ENCODE results near the gene TNKS1BP1.
"Not testable (repeated sequence)": the region's sequence is repeated elsewhere in the genome, so short reads cannot be mapped to it uniquely, and the experiment has no call there.

TNKS1BP1 gene

GRCh38 chr11:57353446-57353845 lies 28.7 kb upstream of the TNKS1BP1 start:
- DNase-seq (ENCODE audit: low spot score): no peak

- DNase-seq (ENCODE audit: low spot score): no peak
These were observed 28.3 kb upstream of the TNKS1BP1 start for GRCh38 chr11:57353036-57353435.

DNA sequence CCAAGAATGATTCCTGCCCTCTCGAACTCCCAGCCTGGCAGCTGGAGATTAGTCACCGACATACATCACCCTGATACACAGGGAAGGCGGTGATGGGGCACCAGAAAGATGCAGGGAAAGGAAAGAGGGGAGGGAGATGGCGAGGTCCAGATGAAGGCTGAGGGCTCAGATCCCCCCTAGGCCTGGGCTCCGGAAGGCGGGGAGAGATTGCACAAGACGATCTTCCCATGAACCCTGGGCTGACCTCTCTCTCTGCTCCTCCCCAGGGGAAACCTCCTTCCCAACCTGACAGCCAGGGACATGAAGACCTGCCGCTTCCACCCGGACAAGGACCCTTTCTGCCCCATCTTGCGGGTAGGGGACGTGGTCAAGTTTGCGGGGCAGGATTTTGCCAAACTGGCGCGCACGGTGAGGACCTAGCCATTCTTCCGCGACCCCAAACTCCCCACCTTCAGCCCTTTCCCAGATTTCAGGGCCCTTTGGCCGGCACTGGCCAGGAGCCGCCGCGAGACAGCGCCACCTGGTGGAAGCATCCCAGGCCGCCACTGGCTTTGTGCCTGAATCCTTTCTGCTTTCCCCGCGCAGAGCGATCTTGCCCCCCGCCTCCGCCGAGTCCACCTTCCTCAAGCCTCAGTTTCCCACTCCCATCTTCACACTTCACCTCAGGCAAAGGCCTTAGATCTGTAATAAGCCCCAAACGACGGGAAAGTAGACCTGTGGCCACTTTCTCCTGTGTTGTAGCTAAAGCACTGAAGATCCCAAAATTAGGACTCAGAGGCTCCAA lies 24.9 kb upstream of the TNKS1BP1 start:
- peak; percentile 81 for DNase-seq (ENCODE audit: low spot score)

DNA sequence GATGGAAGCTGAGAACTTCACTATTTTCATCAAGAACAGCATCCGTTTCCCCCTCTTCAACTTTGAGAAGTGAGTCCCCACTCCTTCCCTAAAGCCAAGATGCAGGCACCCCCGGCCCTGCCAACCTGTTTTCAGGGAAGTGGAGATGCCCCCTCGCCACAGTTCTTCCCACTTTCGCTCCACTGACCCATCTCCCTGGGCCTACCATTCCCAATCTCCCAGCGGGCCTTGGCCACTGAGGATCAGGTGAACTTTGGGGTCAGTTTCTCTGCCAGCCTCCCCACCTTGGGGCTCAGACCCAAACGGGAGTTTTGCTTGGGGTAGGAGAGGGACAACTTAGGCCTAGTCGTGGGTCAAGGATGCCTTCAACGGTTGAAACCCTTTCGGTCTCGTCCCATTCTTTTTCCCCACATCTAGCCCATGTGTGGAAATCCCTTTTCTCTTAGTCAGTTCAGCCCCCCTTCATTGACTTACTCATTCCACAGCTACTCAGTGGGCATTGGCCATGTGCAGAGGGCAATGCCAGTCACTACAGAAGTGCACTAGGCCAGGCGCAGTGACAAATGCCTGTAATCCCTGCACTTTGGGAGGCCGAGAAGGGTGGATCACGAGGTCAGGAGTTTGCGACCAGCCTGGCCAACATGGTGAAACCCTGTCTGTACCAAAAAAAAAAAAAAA lies 24.0 kb upstream of the TNKS1BP1 start:
- DNase-seq (ENCODE audit: low spot score): no peak

DNA sequence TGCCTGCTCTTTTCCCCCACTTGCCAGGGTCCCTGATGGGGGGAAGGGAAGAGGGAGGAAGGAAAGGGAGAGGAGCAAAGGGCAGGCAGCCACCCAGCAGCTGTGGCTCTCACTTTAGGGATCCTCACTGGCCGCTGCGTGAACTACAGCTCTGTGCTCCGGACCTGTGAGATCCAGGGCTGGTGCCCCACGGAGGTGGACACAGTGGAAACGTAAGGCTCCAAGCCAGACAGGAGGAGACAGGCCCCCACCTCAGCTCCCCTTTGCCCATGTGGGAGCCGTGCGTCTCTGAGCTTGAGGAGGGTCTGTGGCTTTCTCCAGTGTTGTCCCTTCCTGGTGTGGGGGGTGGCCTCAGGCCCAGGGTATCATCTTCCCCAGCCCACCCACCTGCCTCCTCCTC lies 23.3 kb upstream of the TNKS1BP1 start:
- no peak for DNase-seq (ENCODE audit: low spot score)

DNA sequence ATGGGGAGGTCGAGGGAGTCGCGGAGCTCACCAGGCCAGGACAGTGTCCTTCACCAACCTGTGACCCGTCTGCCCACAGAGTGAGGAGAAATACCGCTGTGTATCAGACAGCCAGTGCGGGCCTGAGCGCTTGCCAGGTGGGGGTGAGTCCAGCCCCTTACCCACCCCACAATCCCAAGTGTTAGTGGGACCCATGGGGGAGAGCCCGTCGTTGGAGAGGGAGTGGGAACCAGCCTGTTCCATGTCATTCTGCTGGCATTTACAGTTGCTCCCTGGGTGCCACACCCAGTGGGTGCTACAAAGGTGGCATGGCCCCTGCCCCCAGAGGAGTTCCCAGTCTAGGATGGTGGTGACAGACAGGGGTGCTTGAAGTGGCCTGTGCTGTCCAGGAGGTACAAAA lies 22.6 kb upstream of the TNKS1BP1 start:
- no peak for DNase-seq (ENCODE audit: low spot score)

- DNase-seq (ENCODE audit: low spot score): peak; percentile 81
These were observed 20.9 kb upstream of the TNKS1BP1 start for GRCh38 chr11:57345555-57346211.

DNA sequence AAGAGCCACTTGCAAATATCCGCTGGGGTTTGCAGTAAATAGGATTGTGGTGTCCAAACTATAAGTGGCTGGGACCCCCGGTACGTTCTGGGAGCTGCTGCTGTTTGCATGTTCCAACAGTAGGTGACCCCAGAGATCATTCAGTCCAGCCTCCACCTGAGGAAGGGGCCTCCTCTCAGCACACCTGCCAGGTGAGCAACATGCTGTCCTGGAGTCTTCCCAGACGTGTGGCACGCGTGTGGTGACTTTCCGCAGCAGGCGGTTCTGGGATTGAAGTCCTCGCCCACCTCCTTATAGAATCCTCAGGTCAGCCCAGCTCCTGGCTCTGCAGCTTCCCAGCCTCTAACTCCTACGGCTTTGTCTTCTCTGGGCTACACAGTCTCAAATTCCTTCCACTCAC lies 20.1 kb upstream of the TNKS1BP1 start:
- no peak for DNase-seq (ENCODE audit: low spot score)

DNA sequence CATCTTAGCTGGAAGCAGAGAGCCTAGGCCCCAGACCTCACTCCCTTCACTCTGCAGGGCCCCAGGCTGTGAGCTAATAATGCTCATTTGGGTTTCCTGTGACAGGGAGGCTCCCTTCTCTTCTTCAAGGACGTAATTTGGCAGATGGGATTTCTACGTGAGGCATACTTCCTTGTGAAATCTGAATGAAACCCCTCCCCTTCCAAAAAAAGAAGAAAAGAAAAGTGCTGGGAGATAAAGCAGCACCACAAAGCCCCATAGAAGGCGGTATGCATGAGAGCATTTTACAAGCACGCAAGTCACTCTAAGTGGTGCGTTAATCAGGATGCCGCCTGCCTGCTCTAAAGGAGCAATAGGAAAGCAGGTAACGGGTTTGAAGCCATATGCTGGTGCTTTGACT lies 19.1 kb upstream of the TNKS1BP1 start:
- no peak for DNase-seq (ENCODE audit: low spot score)

DNA sequence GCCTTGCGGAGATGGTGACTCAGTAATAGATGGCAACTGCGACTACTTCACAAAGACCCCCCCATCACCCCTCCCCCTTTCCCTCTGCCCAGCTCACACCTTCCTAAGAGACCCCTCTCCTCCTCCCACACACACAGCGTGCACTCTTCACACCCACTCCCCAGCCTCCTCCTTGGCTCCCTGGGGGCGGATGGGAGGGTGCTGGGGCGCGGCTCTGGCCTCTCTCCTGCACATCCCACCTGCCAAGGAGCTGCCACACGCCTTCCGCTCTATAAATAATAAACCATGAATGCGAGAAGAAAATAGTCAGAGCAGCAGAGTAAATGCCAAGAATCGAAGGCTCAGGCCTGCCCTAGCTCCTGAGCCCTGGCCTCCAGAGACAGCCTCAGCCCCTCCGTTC lies 17.9 kb upstream of the TNKS1BP1 start:
- no peak for DNase-seq (ENCODE audit: low spot score)

GRCh38 chr11:57341250-57341808 lies 16.6 kb upstream of the TNKS1BP1 start:
- no peak for DNase-seq (ENCODE audit: low spot score)

GRCh38 chr11:57340039-57340615 lies 15.4 kb upstream of the TNKS1BP1 start:
- DNase-seq (ENCODE audit: low spot score): no peak

GRCh38 chr11:57339328-57339727 lies 14.6 kb upstream of the TNKS1BP1 start:
- DNase-seq (ENCODE audit: low spot score): no peak

DNA sequence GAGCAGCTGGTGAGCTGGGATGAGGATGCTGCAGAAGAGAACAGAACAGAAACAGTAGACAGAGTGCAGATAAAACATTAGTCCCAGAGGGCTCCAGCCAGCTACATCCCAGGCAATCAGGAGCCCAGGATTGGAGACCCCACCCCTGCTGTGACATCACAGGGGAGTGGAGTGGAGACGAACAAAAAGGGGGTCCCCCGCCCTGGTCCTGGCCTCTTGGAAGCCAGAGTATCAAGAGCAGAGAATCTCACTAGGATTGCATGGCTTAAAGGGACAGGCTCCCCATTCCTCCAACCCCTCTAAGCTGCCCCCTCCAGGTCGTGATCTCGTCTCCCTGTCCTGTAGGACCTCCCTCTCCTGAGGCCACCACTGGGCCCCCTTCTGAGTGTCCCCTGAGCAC lies 13.4 kb upstream of the TNKS1BP1 start, which contains the start of gene P2RX3:
P2RX3 (plus strand) TSS at position 211 of the 400 bp plus-strand sequence. CDS start 199 bp downstream, outside the sequence.
- no peak for DNase-seq (ENCODE audit: low spot score)

DNA sequence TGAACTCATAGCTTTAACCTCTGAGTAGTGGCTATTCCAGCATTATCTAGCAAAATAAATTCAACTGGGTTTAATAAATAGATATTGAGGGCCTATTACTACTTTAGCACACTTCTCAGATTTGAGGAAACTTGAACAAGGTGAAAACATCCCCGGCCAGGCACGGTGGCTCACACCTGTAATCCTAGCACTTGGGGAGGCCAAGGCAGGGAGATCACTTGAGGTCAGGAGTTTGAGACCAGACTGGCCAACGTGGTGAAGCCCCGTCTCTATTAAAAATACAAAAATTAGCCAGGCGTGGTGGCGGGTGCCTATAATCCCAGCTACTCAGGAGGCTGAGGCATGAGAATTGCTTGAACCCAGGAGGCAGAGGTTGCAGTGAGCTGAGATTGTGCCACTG lies 12.1 kb upstream of the TNKS1BP1 start:
- DNase-seq (ENCODE audit: low spot score): not testable (repeated sequence)

DNA sequence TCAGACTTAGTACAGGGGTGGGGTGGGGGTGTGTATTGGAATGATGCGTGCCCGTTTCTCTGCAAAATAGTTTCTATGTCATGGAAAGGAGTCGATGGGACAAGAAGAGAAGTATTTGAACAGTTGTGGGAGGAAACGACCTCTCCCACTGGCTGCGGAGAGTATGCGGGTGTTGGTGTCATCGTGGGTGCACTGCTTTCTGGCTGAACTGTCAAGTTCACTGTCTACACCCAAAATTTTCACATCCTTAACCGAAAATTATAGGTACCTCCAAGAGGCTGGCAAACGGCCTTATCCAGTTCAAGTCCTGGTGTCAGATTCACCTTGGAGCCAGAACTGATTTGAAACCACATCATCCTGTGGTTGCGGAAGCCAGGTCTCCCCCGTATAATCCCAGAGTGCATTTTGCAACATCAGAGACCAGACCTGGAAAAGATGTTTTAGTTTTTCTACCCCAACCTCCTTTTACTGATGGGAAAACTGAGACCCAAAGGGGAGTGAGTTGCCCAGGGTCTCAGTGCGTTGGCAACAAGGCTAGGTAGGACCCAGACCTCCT lies 11.4 kb upstream of the TNKS1BP1 start:
- no peak for DNase-seq (ENCODE audit: low spot score)

DNA sequence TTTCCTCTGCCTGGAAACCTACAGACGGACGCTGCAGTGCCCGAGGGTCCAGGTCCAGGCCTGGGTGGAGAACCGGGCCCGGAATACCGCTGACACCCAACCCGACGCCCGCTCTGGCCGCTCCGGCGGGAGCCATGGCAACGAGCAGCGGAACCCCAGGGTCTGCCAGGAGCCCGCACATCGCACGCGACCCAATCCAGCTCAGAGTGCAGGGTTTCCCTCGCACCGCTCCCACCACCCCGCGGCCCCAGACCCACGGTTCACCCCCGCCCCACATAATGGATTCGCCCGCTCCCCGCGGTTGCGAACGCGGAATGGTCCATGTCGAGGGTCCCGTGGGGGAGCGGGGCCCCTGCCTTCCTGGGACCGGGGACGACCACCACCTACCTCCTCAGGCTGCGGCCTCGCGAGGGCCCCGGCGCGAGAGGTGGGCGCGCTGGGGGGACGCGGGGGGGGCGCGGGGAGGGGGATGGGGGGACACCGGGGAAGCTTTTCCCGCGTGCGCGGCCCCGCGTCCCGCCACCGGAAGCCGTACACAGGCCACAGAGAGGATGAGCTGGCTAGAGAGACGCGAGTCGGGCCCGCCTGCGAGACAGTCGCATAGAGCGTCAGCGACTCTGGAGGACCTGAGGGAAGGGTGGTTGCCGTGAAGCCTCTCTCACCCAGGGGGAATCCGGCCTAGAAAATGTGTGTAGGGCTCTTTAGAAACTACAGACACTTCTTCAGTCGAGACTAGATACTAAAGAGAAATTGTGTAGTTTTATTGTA lies 10.8 kb upstream of the TNKS1BP1 start, which contains the start of gene SSRP1:
SSRP1 (minus strand) TSS at position 550 of the 768 bp plus-strand sequence. CDS start 771 bp downstream, outside the sequence.
- peak; percentile 92 for DNase-seq (ENCODE audit: low spot score)

DNA sequence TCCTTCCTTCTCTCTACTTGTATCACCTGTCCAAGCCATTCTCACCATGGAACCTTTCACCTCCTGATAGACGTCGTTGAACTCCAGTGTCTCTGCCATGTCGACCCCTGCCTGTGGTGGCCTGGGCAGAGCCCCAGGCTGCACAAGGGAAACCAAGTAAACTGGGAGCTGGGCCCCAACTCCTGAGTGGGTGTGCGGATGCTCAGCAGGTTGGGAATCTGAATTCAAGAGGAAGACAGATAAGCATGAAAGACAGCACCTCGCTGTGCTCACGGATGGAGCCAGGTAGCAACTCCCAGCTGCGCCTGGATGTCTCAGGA lies 10.2 kb upstream of the TNKS1BP1 start:
- DNase-seq (ENCODE audit: low spot score): no peak

DNA sequence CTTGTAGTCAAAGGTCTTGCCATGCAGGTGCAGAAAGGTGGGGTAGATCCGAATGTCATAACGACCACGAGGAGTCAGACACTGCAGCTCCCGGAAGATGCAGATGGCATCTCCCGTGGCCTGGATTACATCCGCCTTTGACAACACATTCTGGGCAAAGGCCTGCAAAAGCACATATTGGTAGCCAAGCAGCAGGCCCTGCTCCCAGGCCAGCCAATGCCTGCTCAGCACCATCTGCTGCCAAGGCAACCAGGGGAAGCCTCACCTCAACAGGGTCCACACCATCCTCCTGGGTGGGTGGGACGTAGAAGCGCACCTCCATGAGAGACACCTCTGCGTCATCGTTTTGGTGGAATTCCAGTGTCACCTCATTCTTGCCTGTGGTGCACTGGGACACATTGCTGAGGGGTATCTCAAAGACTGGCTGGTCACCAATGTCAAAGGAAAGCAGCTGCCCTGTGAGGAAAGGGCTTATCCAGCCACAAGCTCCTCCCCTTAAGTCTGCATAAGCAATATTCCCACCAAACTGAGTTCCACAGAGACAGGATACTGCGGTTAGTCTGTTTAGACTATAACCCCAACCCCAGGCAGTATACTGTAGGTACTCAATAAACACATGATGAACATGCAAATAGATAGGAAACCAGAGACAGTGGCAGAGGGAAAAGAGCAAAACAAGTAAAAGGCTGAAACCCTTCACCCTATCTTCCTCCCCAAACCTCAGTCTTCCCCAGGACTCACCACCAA lies 8.1 kb upstream of the TNKS1BP1 start:
- no peak for DNase-seq (ENCODE audit: low spot score)

DNA sequence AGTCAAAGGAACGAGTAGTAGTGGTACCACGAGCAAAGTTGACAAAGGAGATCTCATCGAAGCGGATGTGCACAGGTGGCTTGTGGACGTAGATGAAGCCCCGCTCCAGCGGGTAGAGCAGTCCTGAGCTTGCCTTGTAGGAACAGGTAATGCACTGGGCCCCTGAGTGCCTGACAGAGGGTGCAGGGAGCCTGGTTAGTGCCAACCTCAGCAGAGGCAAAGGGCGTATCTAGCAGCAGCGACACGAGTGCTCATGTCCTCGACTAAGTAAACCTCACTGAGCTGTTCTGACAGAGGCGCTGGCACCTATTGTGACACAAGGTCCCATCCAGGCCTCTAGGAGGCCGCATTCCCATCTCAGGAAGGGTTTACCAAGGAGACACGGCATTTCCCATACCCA lies 7.0 kb upstream of the TNKS1BP1 start:
- DNase-seq (ENCODE audit: low spot score): no peak

- DNase-seq (ENCODE audit: low spot score): no peak
These were observed 5.3 kb upstream of the TNKS1BP1 start for GRCh38 chr11:57330029-57330428.
